Measurements from ENCODE around the gene KRTAP10-12.

KRTAP10-12 gene

DNA sequence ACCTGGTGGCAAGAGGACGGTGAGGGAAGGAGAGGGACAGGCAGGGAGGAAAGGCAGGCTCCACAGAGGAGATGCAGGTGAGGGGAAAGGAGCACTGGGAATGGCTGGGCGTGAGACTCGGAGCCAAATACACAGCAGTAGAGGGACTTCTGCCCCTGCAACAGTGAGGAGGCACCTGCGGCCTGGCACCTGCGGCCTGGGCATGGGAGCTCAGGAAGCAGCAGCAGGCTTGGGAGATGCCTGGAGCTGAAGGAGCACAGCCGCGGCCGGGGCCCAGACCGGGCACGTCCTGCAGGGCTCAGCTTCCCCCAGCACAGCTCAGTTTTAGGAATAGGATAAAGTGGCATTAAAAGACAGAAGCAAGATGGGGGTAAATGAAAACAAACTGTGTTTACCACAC lies 35.3 kb downstream of the KRTAP10-12 start:
- Histone ChIP-seq H3K9me3 (replicated peaks; ENCODE audit: low read length) (peaks cover under 1% of the 10 kb centered on the region), H3K4me2 (ENCODE audit: low read length) (no peak overlapping the region), H3K4me3 (ENCODE audit: low read length) (no peak overlapping the region), H3K9ac (ENCODE audit: low read depth, low read length) (no peak overlapping the region), H3K4me1 (ENCODE audit: control insufficient read depth, insufficient read depth, low read length) (no peaks in the 10 kb centered on the region), H3K27me3 (ENCODE audit: control insufficient read depth, insufficient read depth, low read length) (peaks cover 42% of the 10 kb centered on the region), H3K36me3 (ENCODE audit: insufficient read depth, low read length) (no peaks in the 10 kb centered on the region)

DNA sequence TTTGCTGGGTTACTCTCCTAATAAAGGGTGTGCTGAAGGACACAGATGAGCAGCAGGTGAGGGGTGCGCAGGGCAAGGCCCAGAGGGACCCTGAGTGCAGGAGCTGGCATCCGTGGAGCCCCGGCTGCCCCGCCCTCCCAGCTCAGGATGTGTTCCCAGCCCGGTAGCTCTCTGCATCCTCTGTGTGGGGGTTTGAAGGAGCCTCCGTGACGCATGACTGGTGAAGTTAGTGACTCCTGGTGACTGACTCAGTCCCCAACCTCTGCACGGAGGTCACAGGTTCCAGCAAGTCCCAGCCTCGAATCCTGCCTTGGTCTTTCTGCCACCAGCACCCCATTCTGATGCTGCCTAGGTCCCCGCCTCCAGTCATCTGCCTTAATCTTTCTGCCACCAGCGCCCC lies 36.0 kb downstream of the KRTAP10-12 start:
- no peaks in the 10 kb centered on the region for H3K36me3 ChIP-seq (ENCODE audit: insufficient read depth, low read length)
- H3K4me1 ChIP-seq (ENCODE audit: control insufficient read depth, insufficient read depth, low read length): no peaks in the 10 kb centered on the region
- no peak overlapping the region for H3K9ac ChIP-seq (ENCODE audit: low read depth, low read length)
- peaks cover 7% of the 10 kb centered on the region for H3K9me3 ChIP-seq (replicated peaks; ENCODE audit: low read length)
- H3K4me3 ChIP-seq (ENCODE audit: low read length): no peak overlapping the region
- H3K27me3 ChIP-seq (ENCODE audit: control insufficient read depth, insufficient read depth, low read length): peaks cover 42% of the 10 kb centered on the region
- no peak overlapping the region for H3K4me2 ChIP-seq (ENCODE audit: low read length)

DNA sequence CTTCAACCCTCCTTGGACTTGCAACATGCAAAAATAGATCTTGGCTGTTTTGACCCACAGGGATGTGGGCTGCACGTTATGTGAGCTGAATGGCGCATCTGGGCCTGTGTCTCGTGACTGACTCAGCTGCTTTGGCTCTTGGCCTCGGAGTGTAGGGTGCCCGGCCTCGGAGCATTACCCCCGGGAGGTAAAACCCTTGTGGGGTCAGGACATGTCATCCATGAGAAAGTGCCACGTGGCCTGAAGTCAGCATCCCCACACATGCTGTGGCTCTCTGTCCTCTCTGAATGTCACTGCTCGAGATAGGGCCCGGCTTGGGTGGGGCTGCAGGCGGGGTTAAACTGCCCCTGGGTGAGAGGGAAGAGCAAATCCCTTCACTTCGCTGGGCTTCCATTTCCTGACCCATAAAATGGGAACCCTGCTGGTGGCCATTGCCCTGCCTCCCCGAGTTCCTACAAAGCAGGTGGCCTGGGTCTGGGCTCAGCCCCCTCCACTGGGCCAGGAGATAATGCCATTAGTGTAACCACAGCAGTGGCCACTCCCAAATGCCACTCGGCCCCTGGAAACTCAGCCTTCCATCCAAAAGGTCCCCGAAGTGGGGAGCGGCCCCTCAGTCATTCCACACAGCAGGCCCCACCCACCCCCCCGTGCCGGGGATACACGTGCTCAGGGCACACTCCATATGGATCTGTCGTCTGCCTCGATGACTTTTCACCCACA lies 37.2 kb downstream of the KRTAP10-12 start:
- Histone ChIP-seq H3K4me3 (ENCODE audit: low read length) (no peak overlapping the region), H3K27me3 (ENCODE audit: control insufficient read depth, insufficient read depth, low read length) (peaks cover 42% of the 10 kb centered on the region), H3K4me1 (ENCODE audit: control insufficient read depth, insufficient read depth, low read length) (no peaks in the 10 kb centered on the region), H3K9me3 (replicated peaks; ENCODE audit: low read length) (peaks cover 16% of the 10 kb centered on the region), H3K36me3 (ENCODE audit: insufficient read depth, low read length) (no peaks in the 10 kb centered on the region), H3K4me2 (ENCODE audit: low read length) (no peak overlapping the region), H3K9ac (ENCODE audit: low read depth, low read length) (no peak overlapping the region)

DNA sequence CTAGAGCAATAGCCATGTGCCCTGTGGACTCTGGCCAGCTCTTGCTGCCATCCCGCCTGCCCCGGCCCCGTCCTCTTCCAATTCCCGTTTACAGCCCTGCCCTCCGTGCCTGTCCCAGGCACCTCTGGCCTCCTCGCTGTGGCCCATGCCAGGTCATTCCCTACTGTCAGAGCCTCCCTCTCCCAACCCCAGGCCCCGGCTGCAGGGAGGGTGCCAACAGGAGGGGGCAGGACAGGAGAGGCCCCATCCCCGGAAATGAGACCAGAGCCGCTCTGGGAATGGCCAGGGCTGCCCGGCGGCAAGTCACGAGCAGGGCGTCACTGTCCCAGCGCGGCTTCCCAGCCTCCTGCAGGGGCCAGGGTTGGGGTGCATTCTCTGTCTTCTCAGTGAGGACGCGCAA lies 37.9 kb downstream of the KRTAP10-12 start:
- H3K9me3 ChIP-seq (replicated peaks; ENCODE audit: low read length): peaks cover 21% of the 10 kb centered on the region
- H3K9ac ChIP-seq (ENCODE audit: low read depth, low read length): no peak overlapping the region
- no peak overlapping the region for H3K4me3 ChIP-seq (ENCODE audit: low read length)
- no peaks in the 10 kb centered on the region for H3K36me3 ChIP-seq (ENCODE audit: insufficient read depth, low read length)
- no peak overlapping the region for H3K4me2 ChIP-seq (ENCODE audit: low read length)
- H3K4me1 ChIP-seq (ENCODE audit: control insufficient read depth, insufficient read depth, low read length): no peaks in the 10 kb centered on the region
- H3K27me3 ChIP-seq (ENCODE audit: control insufficient read depth, insufficient read depth, low read length): peaks cover 45% of the 10 kb centered on the region

DNA sequence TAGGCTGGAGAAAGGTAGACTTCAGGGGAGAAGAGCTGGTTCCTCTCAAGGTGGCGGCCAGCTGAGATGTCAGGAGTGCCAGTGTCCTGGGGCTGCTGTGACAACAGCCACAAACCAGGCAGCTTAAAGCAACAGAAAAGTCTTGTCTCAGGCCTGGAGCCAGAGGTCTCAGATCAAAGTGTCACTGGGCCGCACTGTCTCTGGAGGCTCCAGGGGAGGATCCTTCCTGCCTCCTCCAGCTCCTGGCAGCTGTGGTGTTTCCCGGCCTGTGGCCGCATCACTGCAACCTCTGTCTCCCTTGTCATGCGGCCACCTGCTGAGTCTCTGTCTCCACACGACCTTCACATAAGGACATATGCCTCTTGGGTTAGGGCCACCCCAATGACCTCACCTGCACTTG lies 38.8 kb downstream of the KRTAP10-12 start:
- H3K9me3 ChIP-seq (replicated peaks; ENCODE audit: low read length): peaks cover 23% of the 10 kb centered on the region
- H3K4me3 ChIP-seq (ENCODE audit: low read length): no peak overlapping the region
- no peak overlapping the region for H3K9ac ChIP-seq (ENCODE audit: low read depth, low read length)
- peaks cover 40% of the 10 kb centered on the region for H3K27me3 ChIP-seq (ENCODE audit: control insufficient read depth, insufficient read depth, low read length)
- H3K4me2 ChIP-seq (ENCODE audit: low read length): no peak overlapping the region
- H3K4me1 ChIP-seq (ENCODE audit: control insufficient read depth, insufficient read depth, low read length): no peaks in the 10 kb centered on the region
- no peaks in the 10 kb centered on the region for H3K36me3 ChIP-seq (ENCODE audit: insufficient read depth, low read length)

DNA sequence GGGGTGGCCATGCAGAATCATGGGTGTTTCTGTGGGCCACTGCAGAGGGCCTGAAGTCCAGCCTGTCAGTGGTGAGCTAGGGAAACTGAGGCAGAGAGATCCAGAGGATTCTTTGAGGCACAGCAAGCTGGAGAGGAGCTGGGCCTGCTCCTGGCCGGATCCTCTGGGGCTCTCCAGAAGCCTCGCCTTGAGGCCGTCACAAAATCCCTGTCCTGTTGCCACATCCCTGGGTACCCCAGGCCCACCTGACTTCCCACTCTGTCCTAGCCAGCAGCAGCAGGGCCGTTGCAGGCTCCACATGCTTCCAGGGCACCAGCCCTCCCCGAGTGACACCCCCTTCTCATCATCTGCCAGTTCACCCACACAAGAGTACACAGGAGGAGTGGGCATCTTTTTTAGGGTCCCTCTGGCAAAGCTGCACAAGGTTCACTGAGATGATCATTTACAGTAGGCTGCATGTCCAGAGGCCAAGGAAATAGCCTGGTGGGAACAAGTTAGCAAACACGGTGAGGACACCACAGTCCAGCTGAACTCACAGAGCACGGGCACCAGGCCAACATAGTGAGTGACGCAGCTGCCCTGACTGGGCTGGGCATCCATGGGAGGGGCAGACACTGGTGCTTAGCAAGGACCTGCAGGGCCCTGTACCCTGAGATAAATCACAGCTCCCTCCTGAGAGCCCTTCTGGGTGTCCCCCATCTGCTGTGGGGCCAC lies 39.5 kb downstream of the KRTAP10-12 start:
- H3K36me3 ChIP-seq (ENCODE audit: insufficient read depth, low read length): no peaks in the 10 kb centered on the region
- H3K27me3 ChIP-seq (ENCODE audit: control insufficient read depth, insufficient read depth, low read length): peaks cover 36% of the 10 kb centered on the region
- no peak overlapping the region for H3K4me2 ChIP-seq (ENCODE audit: low read length)
- H3K9ac ChIP-seq (ENCODE audit: low read depth, low read length): no peak overlapping the region
- no peaks in the 10 kb centered on the region for H3K4me1 ChIP-seq (ENCODE audit: control insufficient read depth, insufficient read depth, low read length)
- H3K9me3 ChIP-seq (replicated peaks; ENCODE audit: low read length): peaks cover 23% of the 10 kb centered on the region
- no peak overlapping the region for H3K4me3 ChIP-seq (ENCODE audit: low read length)

DNA sequence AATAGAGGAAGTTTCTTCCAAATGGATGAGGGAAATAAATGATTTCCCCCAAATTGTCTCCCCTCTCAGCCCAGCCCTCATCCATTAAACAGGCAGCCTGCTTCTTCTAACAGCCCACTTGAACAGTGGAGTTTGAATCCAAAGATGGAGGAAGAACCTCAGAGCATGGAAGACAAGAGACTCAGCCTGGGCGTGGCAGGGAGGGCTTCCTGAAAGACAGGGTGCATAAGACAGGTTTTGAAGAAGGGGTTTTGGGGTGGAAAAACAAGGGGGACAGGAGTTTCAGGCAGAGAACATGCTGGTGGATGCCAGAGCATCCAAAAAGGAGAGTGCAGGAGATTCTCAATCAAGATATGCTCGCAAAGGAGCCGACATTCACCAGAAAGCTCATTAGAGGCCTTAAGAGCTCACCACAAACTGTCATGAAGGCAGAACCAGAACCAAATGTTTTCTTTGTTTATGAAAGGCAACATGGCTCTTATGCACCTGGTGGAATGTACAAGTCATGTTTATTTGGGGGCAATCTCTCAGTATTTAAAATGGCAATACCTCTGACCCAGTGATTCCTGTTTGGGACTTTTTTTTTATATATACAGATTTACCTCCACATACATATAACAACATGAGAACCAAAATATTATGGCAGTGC lies 40.9 kb downstream of the KRTAP10-12 start:
- Histone ChIP-seq H3K4me2 (ENCODE audit: low read length) (no peak overlapping the region), H3K9ac (ENCODE audit: low read depth, low read length) (no peak overlapping the region), H3K4me1 (ENCODE audit: control insufficient read depth, insufficient read depth, low read length) (no peaks in the 10 kb centered on the region), H3K9me3 (replicated peaks; ENCODE audit: low read length) (peaks cover 23% of the 10 kb centered on the region), H3K4me3 (ENCODE audit: low read length) (no peak overlapping the region), H3K27me3 (ENCODE audit: control insufficient read depth, insufficient read depth, low read length) (peaks cover 23% of the 10 kb centered on the region), H3K36me3 (ENCODE audit: insufficient read depth, low read length) (no peaks in the 10 kb centered on the region)

DNA sequence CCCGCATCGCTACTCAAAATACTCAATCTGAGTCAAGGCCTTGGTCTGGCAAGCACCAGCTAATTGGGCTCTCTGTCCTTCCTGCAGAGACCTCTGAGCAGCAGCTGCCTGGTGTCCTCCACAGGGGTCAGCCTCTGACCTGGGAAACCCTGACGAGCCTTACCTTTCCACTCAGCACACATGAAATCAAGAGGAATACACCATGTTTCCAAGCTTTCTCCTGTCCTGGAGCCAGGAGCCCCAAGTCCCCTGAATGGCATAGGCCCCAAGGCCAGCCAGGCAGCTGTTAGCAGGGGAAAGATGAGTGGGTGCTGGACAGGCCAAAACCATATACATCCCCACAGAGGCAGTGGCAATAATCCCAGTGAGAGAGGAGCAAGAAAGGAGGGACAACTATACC lies 41.6 kb downstream of the KRTAP10-12 start:
- Histone ChIP-seq H3K27me3 (ENCODE audit: control insufficient read depth, insufficient read depth, low read length) (peaks cover 15% of the 10 kb centered on the region), H3K4me3 (ENCODE audit: low read length) (no peak overlapping the region), H3K36me3 (ENCODE audit: insufficient read depth, low read length) (no peaks in the 10 kb centered on the region), H3K4me1 (ENCODE audit: control insufficient read depth, insufficient read depth, low read length) (no peaks in the 10 kb centered on the region), H3K9ac (ENCODE audit: low read depth, low read length) (no peak overlapping the region), H3K9me3 (replicated peaks; ENCODE audit: low read length) (peaks cover 23% of the 10 kb centered on the region), H3K4me2 (ENCODE audit: low read length) (no peak overlapping the region)

DNA sequence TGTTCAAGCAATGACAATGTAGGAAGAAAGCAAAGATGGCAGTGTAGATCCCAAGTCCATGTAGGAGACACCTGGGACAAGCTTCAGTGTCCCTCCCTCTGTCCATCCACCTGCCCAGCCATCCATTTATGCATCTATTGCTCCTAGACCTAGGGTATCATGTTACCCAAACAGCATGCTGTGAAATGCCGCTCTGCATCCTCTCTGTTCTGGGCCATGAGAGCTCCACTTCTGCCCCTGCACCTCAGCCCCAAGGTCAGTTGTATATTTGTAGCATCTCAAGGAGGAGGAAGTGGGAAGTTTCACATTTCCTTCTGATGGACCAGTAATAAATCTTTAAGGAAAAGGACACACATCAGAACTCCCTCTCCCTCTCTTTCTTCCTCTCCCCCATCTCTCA lies 42.3 kb downstream of the KRTAP10-12 start:
- no peak overlapping the region for H3K4me3 ChIP-seq (ENCODE audit: low read length)
- H3K9me3 ChIP-seq (replicated peaks; ENCODE audit: low read length): peaks cover 23% of the 10 kb centered on the region
- H3K4me1 ChIP-seq (ENCODE audit: control insufficient read depth, insufficient read depth, low read length): no peaks in the 10 kb centered on the region
- H3K4me2 ChIP-seq (ENCODE audit: low read length): no peak overlapping the region
- H3K27me3 ChIP-seq (ENCODE audit: control insufficient read depth, insufficient read depth, low read length): peaks cover 18% of the 10 kb centered on the region
- no peaks in the 10 kb centered on the region for H3K36me3 ChIP-seq (ENCODE audit: insufficient read depth, low read length)
- H3K9ac ChIP-seq (ENCODE audit: low read depth, low read length): no peak overlapping the region

DNA sequence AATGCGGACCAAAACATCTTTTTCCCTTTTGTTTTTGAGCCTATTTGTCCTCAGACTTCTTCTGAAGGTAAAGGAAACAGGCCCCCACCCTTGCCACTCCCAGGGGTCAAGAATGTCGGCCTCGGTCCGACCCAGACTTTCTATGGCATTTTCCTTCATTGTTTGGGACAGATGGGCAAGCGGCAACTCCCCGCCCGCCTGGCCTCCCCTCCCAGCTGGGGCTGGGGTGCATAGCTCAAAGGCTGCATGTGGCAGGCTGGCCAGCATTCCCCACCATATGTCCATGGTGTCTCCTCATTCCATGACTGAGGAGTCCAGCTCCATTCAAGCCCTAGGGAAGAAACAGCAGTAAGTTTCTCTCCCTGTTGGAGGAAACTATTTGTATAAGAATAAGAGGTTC lies 43.8 kb downstream of the KRTAP10-12 start:
- H3K4me1 ChIP-seq (ENCODE audit: control insufficient read depth, insufficient read depth, low read length): no peaks in the 10 kb centered on the region
- H3K9me3 ChIP-seq (replicated peaks; ENCODE audit: low read length): peaks cover 23% of the 10 kb centered on the region
- H3K27me3 ChIP-seq (ENCODE audit: control insufficient read depth, insufficient read depth, low read length): peaks cover 28% of the 10 kb centered on the region
- no peaks in the 10 kb centered on the region for H3K36me3 ChIP-seq (ENCODE audit: insufficient read depth, low read length)
- H3K9ac ChIP-seq (ENCODE audit: low read depth, low read length): no peak overlapping the region
- no peak overlapping the region for H3K4me3 ChIP-seq (ENCODE audit: low read length)
- no peak overlapping the region for H3K4me2 ChIP-seq (ENCODE audit: low read length)

DNA sequence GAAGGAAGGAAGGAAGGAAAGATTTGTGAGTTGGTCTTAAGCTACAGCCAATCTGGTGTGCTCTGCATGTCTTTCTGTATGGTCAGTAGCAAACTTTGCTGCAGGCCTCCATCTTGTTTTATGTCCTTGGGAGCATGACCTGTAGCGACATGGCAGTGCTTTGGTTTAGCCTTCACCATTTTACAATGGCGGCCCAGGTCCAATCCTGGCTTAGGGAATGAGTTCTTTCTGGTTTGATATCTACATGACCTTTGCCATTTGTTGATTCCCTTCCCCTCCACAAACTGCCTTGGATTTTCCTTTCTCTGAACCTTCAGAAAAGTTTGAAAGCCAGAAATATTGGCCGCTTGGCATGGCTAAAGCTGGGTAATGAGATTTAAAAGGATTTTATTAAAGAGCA lies 44.9 kb downstream of the KRTAP10-12 start:
- Histone ChIP-seq H3K4me2 (ENCODE audit: low read length) (no peak overlapping the region), H3K4me1 (ENCODE audit: control insufficient read depth, insufficient read depth, low read length) (no peaks in the 10 kb centered on the region), H3K36me3 (ENCODE audit: insufficient read depth, low read length) (no peaks in the 10 kb centered on the region), H3K9ac (ENCODE audit: low read depth, low read length) (no peak overlapping the region), H3K9me3 (replicated peaks; ENCODE audit: low read length) (peaks cover 23% of the 10 kb centered on the region), H3K27me3 (ENCODE audit: control insufficient read depth, insufficient read depth, low read length) (peaks cover 33% of the 10 kb centered on the region), H3K4me3 (ENCODE audit: low read length) (no peak overlapping the region)

Data from skeletal muscle satellite cell (primary cell).